Adrenal gland (tissue), 12 donors: ENCODE results near the gene LHX4. TPM values are rescaled to one million over a fixed set of nuclear protein-coding genes. Genes with fewer than 3 reads are reported as not detected.

Experiments
- DNase-seq, 7 donors: peaks; one replicate each; pipeline ENCODE4 v3.0.0-alpha.2; 2019 to 2020
- H3K27ac ChIP-seq, 5 donors: fragments of 200-600 bp; sonication (generic) in 4 of 5; 1 replicate in 3 of 5; 2 replicates in 2 of 5; pipeline versions ENCODE4 v1.5.1 to v1.8.0; 2016 to 2020; ENCODE audit warnings: mild to moderate bottlenecking in 1 of 5
- H3K27me3 ChIP-seq: fragments of 200-600 bp; 2 replicates; pipeline ENCODE4 v1.8.0; 2021
- H3K36me3 ChIP-seq, 2 donors: fragments of 200-600 bp; replicated peaks in 1 of 2; 1 replicate in 1 of 2; 2 replicates in 1 of 2; pipeline versions ENCODE4 v1.5.1 to v1.8.0; 2018 to 2022
- H3K4me1 ChIP-seq, 2 donors: fragments of 200-600 bp; replicated peaks in 1 of 2; 1 replicate in 1 of 2; 2 replicates in 1 of 2; pipeline versions ENCODE4 v1.5.1 to v1.8.0; 2018 to 2021
- H3K4me3 ChIP-seq, 4 donors: fragments of 200-600 bp; sonication (generic) in 3 of 4; one replicate each; pipeline ENCODE4 v1.5.1; 2016 to 2018
- H3K9me3 ChIP-seq, 3 donors: fragments of 200-600 bp; sonication (generic) in 1 of 3; replicated peaks in 1 of 3; 1 replicate in 2 of 3; 2 replicates in 1 of 3; pipeline versions ENCODE4 v1.5.1 to v1.8.0; 2016 to 2021
- POLR2A ChIP-seq, 2 donors: fragments of 450-650 bp; IDR thresholded peaks; one replicate each; pipeline ENCODE4 v1.6.1; 2017; ENCODE audit warnings: antibody characterized with exemption in 2 of 2, mild to moderate bottlenecking in 2 of 2, moderate library complexity in 1 of 2
- WGBS, 4 donors: extraction: QIAGEN DNeasy Blood & Tissue Kit in 2 of 4; methylation state at CpG; one replicate each; pipeline versions ENCODE4 v1.1.5 to v1.1.7; 2013 to 2017; 5-methylcytosine and 5-hydroxymethylcytosine counted together
- intact Hi-C, 2 donors: fragments of 100-400 bp; cut with DNase I; formaldehyde crosslinking; loops; one replicate each; pipeline versions ENCODE4 v1.14.1 to v1.15.0; 2022 to 2023
- polyA plus RNA-seq, 3 donors: library from polyadenylated mRNA; stranded (reverse); fragments of 200-250 nt in 2 of 3; fragments of 350-450 nt in 1 of 3; fragmentation: Illumina TruSeq in 1 of 3; extraction: RNeasy Lipid Tissue Mini Kit (QIAGEN cat#74804) in 1 of 3; gene quantifications; one replicate each; pipeline ENCODE4 v1.2.3, GENCODE V29; 2013 to 2014
- total RNA-seq, 9 donors: library from RNA; depleted of rRNA in 4 of 9; stranded (reverse); fragments of >200 nt in 4 of 9; fragments of 120-200 nt in 1 of 9; fragmentation: NEBNext Ultra II Directional in 1 of 9; extraction: Animal tissue kit (Norgen Biotek cat#: 25700) in 1 of 9; gene quantifications; one replicate each; pipeline versions ENCODE4 v1.1.0 to v1.2.4, GENCODE V29; 2013 to 2023
- TF ChIP-seq, protein P1 (sequence below), 6 experiments: fragments of 450-650 bp in 4 of 6; fragments of 200-600 bp in 2 of 6; sonication (generic) in 1 of 6; IDR thresholded peaks; 1 replicate in 5 of 6; 2 replicates in 1 of 6; pipeline versions ENCODE4 v1.5.1 to v1.8.0; 2016 to 2021; ENCODE audit warnings: antibody characterized with exemption in 6 of 6, mild to moderate bottlenecking in 2 of 6, moderate library complexity in 1 of 6
- donor health status: healthy with polysubstance abuse.
- donor health status: Bipolar disorder and iron deficiency.
- donor health status: DM: yes; HTN: yes; CAD: no.
- donor health status: DM: no; HTN: no; CAD: no.
- donor health status: DM: no; HTN: no; CAD: no.
- donor health status: DM: yes; HTN: yes; CAD: no.

Gene LHX4
- total and polyA plus RNA-seq, 12 donors = not detected

DNA sequence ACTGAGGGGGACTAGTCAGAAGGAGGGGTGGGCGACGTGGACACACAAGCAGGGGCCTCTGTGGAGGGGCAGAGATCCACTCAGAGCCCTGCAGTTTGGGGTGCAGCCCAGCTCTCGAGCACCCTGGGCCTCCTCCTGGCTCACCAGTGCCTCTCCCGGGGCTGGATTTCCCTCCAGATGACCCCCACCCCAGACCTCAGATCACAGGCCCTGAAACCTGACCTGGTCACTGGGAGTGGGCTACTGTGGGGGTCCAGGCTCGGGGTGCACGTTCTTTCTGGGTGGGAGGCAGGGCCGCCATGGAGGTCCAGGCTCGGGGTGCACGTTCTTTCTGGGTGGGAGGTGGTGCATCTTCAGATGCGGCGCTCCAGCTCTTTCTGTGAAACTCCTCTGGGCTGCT lies 10.3 kb upstream of the LHX4 start:
- 84 to 92% (median 87%) methylated on average over 4 to 11 of the region's 11 CpGs for WGBS, 4 donors
- intact Hi-C loops = no loop called here

DNA sequence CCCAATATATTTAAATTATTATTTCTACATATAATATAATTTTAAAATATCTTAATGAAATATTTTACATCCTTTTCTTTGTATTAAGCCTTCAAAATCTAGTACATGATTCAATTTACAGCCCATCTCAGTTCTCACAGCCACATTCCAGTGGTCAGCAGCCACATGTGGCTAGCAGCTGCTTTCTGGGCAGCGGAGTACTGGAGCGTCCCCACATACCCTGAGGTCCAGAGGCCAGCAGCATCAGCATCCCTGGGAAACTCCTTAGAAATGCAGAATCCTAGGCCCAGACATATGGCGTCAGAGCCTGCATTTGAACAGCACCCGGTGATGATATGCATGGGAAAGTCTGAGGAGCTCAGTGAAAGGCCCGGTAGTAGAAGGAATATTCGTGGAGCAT lies 8.6 kb upstream of the LHX4 start:
- Histone ChIP-seq H3K27me3 (peaks cover 27% of the 10 kb centered on the region), H3K4me3 (no peak overlapping the region), H3K4me1 (no peaks in the 10 kb centered on the region), H3K36me3 (no peaks in the 10 kb centered on the region), H3K9me3 (no peaks in the 10 kb centered on the region), H3K27ac (no peak overlapping the region)
- DNase-seq = no peak
- TF ChIP-seq POLR2A (IDR thresholded peaks at IDR 0.05) = no peak
- TF ChIP-seq, protein P1, sequence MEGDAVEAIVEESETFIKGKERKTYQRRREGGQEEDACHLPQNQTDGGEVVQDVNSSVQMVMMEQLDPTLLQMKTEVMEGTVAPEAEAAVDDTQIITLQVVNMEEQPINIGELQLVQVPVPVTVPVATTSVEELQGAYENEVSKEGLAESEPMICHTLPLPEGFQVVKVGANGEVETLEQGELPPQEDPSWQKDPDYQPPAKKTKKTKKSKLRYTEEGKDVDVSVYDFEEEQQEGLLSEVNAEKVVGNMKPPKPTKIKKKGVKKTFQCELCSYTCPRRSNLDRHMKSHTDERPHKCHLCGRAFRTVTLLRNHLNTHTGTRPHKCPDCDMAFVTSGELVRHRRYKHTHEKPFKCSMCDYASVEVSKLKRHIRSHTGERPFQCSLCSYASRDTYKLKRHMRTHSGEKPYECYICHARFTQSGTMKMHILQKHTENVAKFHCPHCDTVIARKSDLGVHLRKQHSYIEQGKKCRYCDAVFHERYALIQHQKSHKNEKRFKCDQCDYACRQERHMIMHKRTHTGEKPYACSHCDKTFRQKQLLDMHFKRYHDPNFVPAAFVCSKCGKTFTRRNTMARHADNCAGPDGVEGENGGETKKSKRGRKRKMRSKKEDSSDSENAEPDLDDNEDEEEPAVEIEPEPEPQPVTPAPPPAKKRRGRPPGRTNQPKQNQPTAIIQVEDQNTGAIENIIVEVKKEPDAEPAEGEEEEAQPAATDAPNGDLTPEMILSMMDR (IDR thresholded peaks at IDR 0.05) = no peak
- WGBS, 4 donors = 86 to 93% (median 88%) methylated on average over 6 of the region's 6 CpGs
- intact Hi-C loops = no loop called here

More for the DNA sequence above, 10.3 kb upstream of the LHX4 start:
- Histone ChIP-seq H3K27me3 (peaks cover 10% of the 10 kb centered on the region), H3K36me3 (no peaks in the 10 kb centered on the region), H3K27ac (no peak overlapping the region), H3K4me3 (no peak overlapping the region), H3K4me1 (no peaks in the 10 kb centered on the region), H3K9me3 (no peaks in the 10 kb centered on the region)
- DNase-seq = no peak
- TF ChIP-seq, protein P1 (IDR thresholded peaks at IDR 0.05) = no peak
- no peak for TF ChIP-seq POLR2A (IDR thresholded peaks at IDR 0.05)

DNA sequence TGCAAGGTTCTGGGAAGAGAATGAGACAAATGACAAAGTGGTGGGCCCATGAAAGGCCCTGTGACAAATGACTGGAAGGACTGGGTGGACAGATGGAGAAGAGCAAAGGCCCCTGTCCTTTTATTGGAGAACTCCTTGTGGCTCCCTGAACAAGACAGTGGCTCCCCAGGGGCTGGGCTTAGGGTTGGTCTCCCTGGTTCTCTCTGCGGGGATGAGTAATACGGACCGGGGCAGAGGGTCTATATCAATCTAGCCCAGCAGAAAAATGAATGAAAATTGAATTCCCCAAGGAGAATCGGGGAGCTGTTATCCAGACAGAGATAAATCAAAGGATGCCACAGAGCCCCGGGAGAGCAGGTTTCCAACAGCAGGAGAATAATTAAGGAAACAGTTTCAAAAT lies 5.2 kb upstream of the LHX4 start:
- no peak overlapping the region for H3K4me3 ChIP-seq
- no peaks in the 10 kb centered on the region for H3K9me3 ChIP-seq
- no peak for DNase-seq
- TF ChIP-seq, protein P1 (IDR thresholded peaks at IDR 0.05) = no peak
- no peak for TF ChIP-seq POLR2A (IDR thresholded peaks at IDR 0.05)
- no peaks in the 10 kb centered on the region for H3K36me3 ChIP-seq
- H3K4me1 ChIP-seq = peaks cover 7% of the 10 kb centered on the region in 2 donors
- no peak overlapping the region for H3K27ac ChIP-seq
- 32 to 58% (median 42%) methylated on average over 5 of the region's 5 CpGs for WGBS, 4 donors
- H3K27me3 ChIP-seq = peaks cover 57% of the 10 kb centered on the region
- intact Hi-C loops = no loop called here

DNA sequence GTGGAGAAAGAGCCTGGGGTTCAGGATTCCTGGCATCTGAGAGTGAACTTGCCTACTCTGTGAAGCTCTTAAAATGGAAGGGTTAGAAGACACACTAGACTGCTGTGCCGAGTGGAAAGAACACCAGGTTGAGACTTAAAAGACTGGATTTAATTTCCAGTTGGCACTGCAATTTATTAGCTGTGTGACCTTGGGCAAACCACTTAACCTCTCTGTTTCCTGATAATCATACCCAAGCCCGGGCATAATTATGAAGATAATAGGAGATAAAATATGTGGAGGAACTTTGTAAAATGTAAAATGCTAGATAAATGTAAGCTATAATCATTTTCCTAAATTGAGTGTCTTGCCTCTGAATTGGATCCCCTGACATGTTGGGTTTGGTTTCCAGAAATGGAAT lies 4.7 kb upstream of the LHX4 start:
- Histone ChIP-seq H3K36me3 (no peaks in the 10 kb centered on the region), H3K4me1 (peaks cover 10 to 12% of the 10 kb centered on the region in 2 donors), H3K27ac (no peak overlapping the region), H3K9me3 (no peaks in the 10 kb centered on the region), H3K27me3 (peaks cover 57% of the 10 kb centered on the region), H3K4me3 (no peak overlapping the region)
- no peak for DNase-seq
- WGBS, 4 donors = 33 to 37% (median 34%) methylated on average over 2 of the region's 2 CpGs
- TF ChIP-seq, protein P1 (IDR thresholded peaks at IDR 0.05) = no peak
- no peak for TF ChIP-seq POLR2A (IDR thresholded peaks at IDR 0.05)
- intact Hi-C loops = no loop called here
